ENCODE measurements around the gene CSNK1A1.
"Not testable (repeated sequence)": the region's sequence is repeated elsewhere in the genome, so short reads cannot be mapped to it uniquely, and the experiment has no call there.

Gene CSNK1A1

GRCh38 chr5:149552553-149553160, 1.4 kb upstream of the CSNK1A1 start:
- no peak overlapping the region for H3K27ac Mint-ChIP-seq
- peaks cover 21% of the 10 kb centered on the region for H3K4me1 Mint-ChIP-seq (ENCODE audit: low read depth)
- H3K27me3 Mint-ChIP-seq, result no peaks in the 10 kb centered on the region
- no peaks in the 10 kb centered on the region for H3K9me3 Mint-ChIP-seq
- intact Hi-C loops (cut with micrococcal nuclease), result no loop called here
- H3K4me3 Mint-ChIP-seq, result no peak overlapping the region
- H3K36me3 Mint-ChIP-seq (ENCODE audit: low read depth), result peaks cover 41% of the 10 kb centered on the region

DNA sequence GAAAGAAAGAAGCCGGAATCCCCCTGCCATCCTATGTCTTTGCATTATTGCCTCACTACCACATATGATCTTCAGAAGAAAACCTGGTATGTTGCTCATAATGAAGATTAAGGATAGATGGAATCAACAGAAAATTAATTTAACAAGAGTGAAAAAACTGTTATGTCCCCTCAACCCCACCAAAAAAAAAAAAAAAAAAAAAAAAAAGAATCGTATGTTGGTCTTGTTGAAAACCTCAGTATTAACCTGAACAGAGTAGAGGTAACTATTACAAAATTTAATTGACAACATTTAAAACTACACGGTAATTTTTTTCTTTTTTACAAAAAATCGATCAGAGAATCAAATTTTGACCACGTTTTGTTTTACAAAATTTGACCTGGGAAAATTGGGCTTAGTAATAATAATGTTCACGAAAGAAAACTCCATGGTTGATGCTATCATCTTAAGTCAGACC, 827 bp upstream of the CSNK1A1 start:
- intact Hi-C loops (cut with micrococcal nuclease), result no loop called here
- H3K4me1 Mint-ChIP-seq (ENCODE audit: low read depth), result peaks cover 24% of the 10 kb centered on the region
- peaks cover 47% of the 10 kb centered on the region for H3K36me3 Mint-ChIP-seq (ENCODE audit: low read depth)
- H3K9me3 Mint-ChIP-seq, result no peaks in the 10 kb centered on the region
- peak overlapping the region; percentile 99 for H3K27ac Mint-ChIP-seq
- H3K4me3 Mint-ChIP-seq, result peak overlapping the region; percentile 94
- no peaks in the 10 kb centered on the region for H3K27me3 Mint-ChIP-seq

DNA sequence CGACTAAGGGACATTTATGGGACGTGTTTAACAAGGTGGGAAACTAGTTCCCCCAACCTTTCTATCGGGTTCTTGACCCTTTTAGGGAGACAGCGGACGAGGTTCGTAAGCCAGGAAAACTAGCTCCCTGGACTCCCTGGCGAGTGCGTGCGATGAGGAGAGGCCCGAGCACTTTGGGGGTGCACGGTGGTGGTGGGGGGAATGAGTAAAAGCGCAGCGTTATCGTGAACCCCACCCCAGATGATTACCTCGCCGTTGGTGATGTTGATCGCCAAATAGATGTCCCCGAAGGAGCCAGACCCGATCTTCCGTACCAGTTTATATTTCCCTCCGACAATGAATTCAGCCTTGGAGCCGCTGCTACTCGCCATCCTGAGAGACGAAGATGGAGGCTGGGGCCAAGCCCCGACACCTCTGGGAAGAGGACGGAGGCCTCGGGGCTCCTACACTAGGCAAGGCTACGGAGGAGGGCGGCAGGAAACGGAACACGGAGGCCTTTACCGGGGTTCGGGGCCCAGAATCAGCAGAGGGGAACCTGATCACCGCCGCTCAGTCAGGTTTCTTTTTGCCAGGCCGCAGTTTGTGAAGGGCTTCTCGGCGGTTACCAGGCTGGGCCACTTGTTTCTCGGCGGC, 529 bp downstream of the CSNK1A1 start:
- Mint-ChIP-seq H3K27me3 (no peaks in the 10 kb centered on the region), H3K4me1 (ENCODE audit: low read depth) (peaks cover 38% of the 10 kb centered on the region), H3K27ac (peak overlapping the region; percentile 99), H3K9me3 (no peaks in the 10 kb centered on the region), H3K36me3 (ENCODE audit: low read depth) (peaks cover 61% of the 10 kb centered on the region), H3K4me3 (peak overlapping the region; percentile 94)
- intact Hi-C loops (cut with micrococcal nuclease), result no loop called here

- Mint-ChIP-seq H3K9me3 (no peaks in the 10 kb centered on the region), H3K27ac (peak overlapping the region; percentile 99), H3K36me3 (ENCODE audit: low read depth) (peaks cover 66% of the 10 kb centered on the region), H3K27me3 (no peaks in the 10 kb centered on the region), H3K4me3 (peak overlapping the region; percentile 94), H3K4me1 (ENCODE audit: low read depth) (peaks cover 43% of the 10 kb centered on the region)
- intact Hi-C loops (cut with micrococcal nuclease), result no loop called here
Observed at GRCh38 chr5:149550268-149550583, 1.0 kb downstream of the CSNK1A1 start.

DNA sequence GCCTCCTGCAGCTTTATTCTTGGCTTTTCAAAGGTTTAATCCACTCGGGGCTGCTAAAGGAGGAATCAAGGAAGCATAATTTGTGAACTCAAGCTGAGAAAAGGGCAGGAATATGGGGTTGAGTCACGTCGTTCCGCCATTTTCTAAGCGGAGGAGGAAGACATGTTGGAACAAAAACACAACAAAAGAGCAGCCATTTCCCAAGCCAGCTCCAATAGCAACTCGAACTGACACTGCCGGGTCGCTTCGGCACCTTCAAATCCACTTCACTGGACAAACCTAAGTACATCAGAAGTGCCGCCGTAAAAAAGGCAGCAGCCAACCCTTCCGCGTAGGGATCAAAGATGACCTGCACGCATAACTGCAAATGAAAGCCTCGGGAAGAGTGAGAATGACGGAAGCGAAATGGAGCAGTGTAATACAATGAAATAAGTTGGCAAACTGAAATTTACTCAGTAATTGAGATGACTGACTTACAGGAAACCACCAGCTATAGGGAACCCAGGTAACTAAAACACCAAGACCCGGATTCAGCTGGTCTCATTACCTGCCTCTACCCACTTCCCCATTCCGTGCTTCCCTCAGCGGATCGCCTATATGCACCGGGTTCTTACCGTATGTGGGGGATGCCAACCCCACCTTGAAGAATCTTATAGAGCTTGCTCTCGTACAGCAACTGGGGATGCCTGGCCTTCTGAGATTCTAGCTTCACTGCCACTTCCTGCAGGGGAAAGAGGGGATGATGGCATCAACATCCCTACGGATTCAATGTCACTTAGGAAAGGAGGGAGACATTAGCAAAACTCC, 1.6 kb downstream of the CSNK1A1 start:
- Mint-ChIP-seq H3K27me3 (no peaks in the 10 kb centered on the region), H3K4me3 (peak overlapping the region; percentile 94), H3K9me3 (no peaks in the 10 kb centered on the region), H3K4me1 (ENCODE audit: low read depth) (peaks cover 47% of the 10 kb centered on the region), H3K27ac (peak overlapping the region; percentile 99), H3K36me3 (ENCODE audit: low read depth) (peaks cover 71% of the 10 kb centered on the region)
- intact Hi-C loops (cut with micrococcal nuclease), result loop anchor here (10.0 kb wide), 1 partner anchor 55 kb away; no protein-coding TSS in a partner anchor

GRCh38 chr5:149546974-149547373, 4.3 kb downstream of the CSNK1A1 start:
- no peak overlapping the region for H3K4me3 Mint-ChIP-seq
- H3K9me3 Mint-ChIP-seq, result no peaks in the 10 kb centered on the region
- H3K27me3 Mint-ChIP-seq, result no peaks in the 10 kb centered on the region
- peak overlapping the region; percentile 8 for H3K27ac Mint-ChIP-seq
- peaks cover 56% of the 10 kb centered on the region for H3K4me1 Mint-ChIP-seq (ENCODE audit: low read depth)
- peaks cover 87% of the 10 kb centered on the region for H3K36me3 Mint-ChIP-seq (ENCODE audit: low read depth)
- intact Hi-C loops (cut with micrococcal nuclease), result loop anchor here (10.0 kb wide), 1 partner anchor 52 kb away; no protein-coding TSS in a partner anchor

GRCh38 chr5:149545327-149545726, 5.9 kb downstream of the CSNK1A1 start:
- peaks cover 60% of the 10 kb centered on the region for H3K4me1 Mint-ChIP-seq (ENCODE audit: low read depth)
- peaks cover 89% of the 10 kb centered on the region for H3K36me3 Mint-ChIP-seq (ENCODE audit: low read depth)
- H3K27me3 Mint-ChIP-seq, result no peaks in the 10 kb centered on the region
- H3K4me3 Mint-ChIP-seq, result no peak overlapping the region
- intact Hi-C loops (cut with micrococcal nuclease), result loop anchor here (10.0 kb wide), 1 partner anchor 51 kb away; no protein-coding TSS in a partner anchor
- peak overlapping the region; percentile 50 for H3K27ac Mint-ChIP-seq
- no peaks in the 10 kb centered on the region for H3K9me3 Mint-ChIP-seq

GRCh38 chr5:149544028-149544420, 7.2 kb downstream of the CSNK1A1 start:
- Mint-ChIP-seq H3K4me1 (ENCODE audit: low read depth) (peaks cover 53% of the 10 kb centered on the region), H3K36me3 (ENCODE audit: low read depth) (peaks cover 84% of the 10 kb centered on the region), H3K9me3 (no peaks in the 10 kb centered on the region), H3K27me3 (no peaks in the 10 kb centered on the region), H3K27ac (peak overlapping the region; percentile 65), H3K4me3 (no peak overlapping the region)
- intact Hi-C loops (cut with micrococcal nuclease), result loop anchor here (10.0 kb wide), 1 partner anchor 49 kb away; no protein-coding TSS in a partner anchor

DNA sequence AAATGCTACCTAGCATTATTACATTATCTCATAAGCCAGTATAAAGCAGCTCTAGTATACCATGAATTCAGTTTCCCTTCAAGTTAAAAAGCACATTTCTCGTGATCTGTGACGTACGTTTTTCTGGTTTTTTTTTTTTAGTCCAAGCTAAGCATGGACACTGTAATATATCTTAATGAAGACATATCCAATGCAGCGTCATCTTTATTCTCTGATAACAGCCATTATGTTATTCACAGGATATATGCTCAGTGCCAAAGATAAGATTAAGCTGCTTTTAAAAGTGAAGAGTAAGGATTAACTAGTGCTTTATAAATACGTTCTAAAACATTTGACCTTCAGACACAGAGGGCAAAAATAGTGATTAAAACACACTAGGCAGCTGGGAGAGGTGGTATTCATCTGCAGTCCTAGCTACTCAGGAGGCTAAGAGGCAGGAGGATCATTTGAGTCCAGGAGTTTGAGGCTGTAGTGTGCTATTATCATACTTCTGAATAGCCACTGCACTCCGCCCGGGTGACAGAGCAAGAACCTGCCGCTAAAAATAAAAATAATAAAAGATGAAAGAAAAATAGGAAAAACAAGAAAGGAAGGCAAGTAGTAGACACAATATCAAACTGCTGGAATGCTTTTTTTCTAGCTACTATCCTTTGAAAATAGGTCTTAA, 7.7 kb downstream of the CSNK1A1 start:
- no peaks in the 10 kb centered on the region for H3K27me3 Mint-ChIP-seq
- H3K4me1 Mint-ChIP-seq (ENCODE audit: low read depth), result peaks cover 50% of the 10 kb centered on the region
- peak overlapping the region; percentile 65 for H3K27ac Mint-ChIP-seq
- H3K36me3 Mint-ChIP-seq (ENCODE audit: low read depth), result peaks cover 81% of the 10 kb centered on the region
- intact Hi-C loops (cut with micrococcal nuclease), result loop anchor here (10.0 kb wide), 1 partner anchor 49 kb away; no protein-coding TSS in a partner anchor
- H3K9me3 Mint-ChIP-seq, result no peaks in the 10 kb centered on the region
- no peak overlapping the region for H3K4me3 Mint-ChIP-seq

DNA sequence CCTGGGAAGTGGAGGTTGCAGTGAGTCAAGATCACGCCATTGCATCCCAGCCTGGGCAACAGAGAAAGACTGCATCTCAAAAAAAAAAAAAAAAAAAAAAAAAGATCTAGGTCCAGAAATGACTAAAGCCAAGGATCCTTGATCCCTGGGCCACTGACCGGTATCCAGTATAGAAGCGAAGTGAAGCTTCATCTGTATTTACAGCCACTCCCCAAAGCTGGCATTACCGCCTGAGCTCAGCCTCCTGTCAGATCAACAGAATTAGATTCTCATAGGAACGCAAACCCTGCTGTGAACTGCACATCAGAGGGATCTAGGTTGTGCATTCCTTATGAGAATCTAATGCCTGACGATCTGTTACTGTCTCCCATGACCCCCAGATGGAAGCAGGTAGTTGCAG, 9.3 kb downstream of the CSNK1A1 start:
- H3K36me3 Mint-ChIP-seq (ENCODE audit: low read depth), result peaks cover 81% of the 10 kb centered on the region

GRCh38 chr5:149540089-149540488, 11.2 kb downstream of the CSNK1A1 start:
- Mint-ChIP-seq H3K9me3 (no peaks in the 10 kb centered on the region), H3K27ac (no peak overlapping the region), H3K36me3 (ENCODE audit: low read depth) (peaks cover 75% of the 10 kb centered on the region), H3K27me3 (no peaks in the 10 kb centered on the region), H3K4me3 (no peak overlapping the region), H3K4me1 (ENCODE audit: low read depth) (peaks cover 46% of the 10 kb centered on the region)
- intact Hi-C loops (cut with micrococcal nuclease), result loop anchor here (10.0 kb wide), 1 partner anchor 45 kb away; no protein-coding TSS in a partner anchor

More for the DNA sequence above, 9.3 kb downstream of the CSNK1A1 start:
- Mint-ChIP-seq H3K9me3 (no peaks in the 10 kb centered on the region), H3K4me1 (ENCODE audit: low read depth) (peaks cover 49% of the 10 kb centered on the region), H3K27ac (no peak overlapping the region), H3K4me3 (no peak overlapping the region), H3K27me3 (no peaks in the 10 kb centered on the region)
- intact Hi-C loops (cut with micrococcal nuclease), result loop anchor here (10.0 kb wide), 1 partner anchor 47 kb away; no protein-coding TSS in a partner anchor

DNA sequence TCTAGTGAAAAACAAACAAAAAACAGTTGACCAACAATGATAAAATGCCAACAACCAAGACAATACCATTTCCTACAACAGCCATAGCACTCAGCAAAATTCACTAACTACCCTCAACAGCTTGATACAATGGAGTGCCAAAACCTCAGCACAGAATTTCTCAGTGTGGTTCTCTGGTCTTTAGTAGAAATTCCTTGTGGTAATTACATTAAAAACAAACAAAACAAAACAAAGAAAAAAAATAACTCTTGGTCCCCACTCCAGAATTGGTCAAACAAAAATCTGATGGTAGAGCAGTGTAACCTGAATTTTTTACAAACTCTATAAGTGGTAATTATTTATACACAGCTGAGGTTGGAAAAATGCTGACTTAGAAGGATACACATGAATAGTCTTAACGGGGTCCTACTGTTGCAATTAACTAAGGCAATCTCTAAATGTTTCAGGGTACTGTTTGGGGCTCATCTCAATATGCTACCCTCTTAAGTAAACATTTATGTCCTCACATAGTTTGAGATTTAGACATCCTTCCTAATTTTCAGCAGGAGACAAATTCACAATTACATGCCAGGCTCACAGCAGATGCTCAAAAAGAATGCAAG, 13.8 kb downstream of the CSNK1A1 start:
- Mint-ChIP-seq H3K36me3 (ENCODE audit: low read depth) (peaks cover 80% of the 10 kb centered on the region), H3K9me3 (no peaks in the 10 kb centered on the region), H3K4me1 (ENCODE audit: low read depth) (peaks cover 54% of the 10 kb centered on the region), H3K4me3 (no peak overlapping the region), H3K27ac (no peak overlapping the region), H3K27me3 (no peaks in the 10 kb centered on the region)
- intact Hi-C loops (cut with micrococcal nuclease), result no loop called here

DNA sequence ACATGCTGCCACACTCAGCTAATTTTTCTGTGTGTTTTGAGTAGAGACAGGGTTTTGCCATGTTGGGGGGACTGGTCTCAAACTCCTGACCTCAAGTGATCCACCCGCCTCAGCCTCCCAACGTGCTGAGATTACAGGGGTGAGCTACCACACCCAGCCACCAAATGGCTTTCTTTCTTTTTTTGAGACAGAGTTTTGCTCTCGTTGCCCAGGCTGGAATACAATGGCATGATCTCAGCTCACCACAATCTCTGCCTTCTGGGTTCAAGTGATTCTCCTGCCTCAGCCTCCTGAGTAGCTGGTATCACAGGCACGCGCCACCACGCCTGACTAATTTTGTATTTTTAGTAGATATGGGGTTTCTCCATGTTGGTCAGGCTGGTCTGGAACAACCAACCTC, 15.5 kb downstream of the CSNK1A1 start:
- H3K9me3 Mint-ChIP-seq, result not testable (repeated sequence)
- Mint-ChIP-seq H3K4me1 (ENCODE audit: low read depth) (peaks cover 61% of the 10 kb centered on the region), H3K36me3 (ENCODE audit: low read depth) (peaks cover 73% of the 10 kb centered on the region)

More for the DNA sequence above, 15.5 kb downstream of the CSNK1A1 start:
- peak overlapping the region; percentile 1 for H3K27ac Mint-ChIP-seq
- intact Hi-C loops (cut with micrococcal nuclease); H3K27me3 Mint-ChIP-seq; H3K4me3 Mint-ChIP-seq: not testable (repeated sequence)

All from dendritic cell treated with granulocyte-macrophage colony-stimulating factor and Interleukin-4, amounts not matched to agents 40 ng/mL and 50 ng/mL, for 4 days (primary cell).